Activated CD4-positive, alpha-beta T cell treated with anti-CD3 and anti-CD28 coated beads, Interleukin-2, amount 10 ng/mL, durations not matched to agents 7 days and 5 days (primary cell): ENCODE results near the gene PINLYP. TPM values are rescaled to one million over a fixed set of nuclear protein-coding genes. Genes with fewer than 3 reads are reported as not detected.
"Not testable (repeated sequence)": the region's sequence is repeated elsewhere in the genome, so short reads cannot be mapped to it uniquely, and the experiment has no call there.

ENCODE experiments used
- CTCF ChIA-PET: fragments of 350-600 bp; sonication (Branson Sonifier 250); formaldehyde crosslinking; loops from one replicate; lab custom pipeline; 2021; ENCODE audit warnings: antibody characterized with exemption; lab: Charles Lee
- POLR2A ChIA-PET: fragments of 350-600 bp; sonication (Branson Sonifier 250); formaldehyde crosslinking; loops from one replicate; lab custom pipeline; 2021; ENCODE audit warnings: antibody characterized with exemption; lab: Charles Lee
- DNase-seq: peaks from one replicate; pipeline ENCODE4 v3.0.0-alpha.2; 2020
- H3K27ac Mint-ChIP-seq: one replicate; pipeline ENCODE4 v1.8.0; 2021; ENCODE audit warnings: mild to moderate bottlenecking, moderate library complexity, mixed read lengths
- H3K27me3 Mint-ChIP-seq: one replicate; pipeline ENCODE4 v1.8.0; 2021; ENCODE audit warnings: mixed read lengths
- H3K36me3 Mint-ChIP-seq: one replicate; pipeline ENCODE4 v1.8.0; 2021; ENCODE audit warnings: low read depth, mixed read lengths
- H3K4me1 Mint-ChIP-seq: one replicate; pipeline ENCODE4 v1.8.0; 2021; ENCODE audit warnings: mixed read lengths
- H3K4me3 Mint-ChIP-seq: one replicate; pipeline ENCODE4 v1.8.0; 2021; ENCODE audit warnings: mild to moderate bottlenecking, moderate library complexity, mixed read lengths
- H3K9me3 Mint-ChIP-seq: one replicate; pipeline ENCODE4 v1.8.0; 2021; ENCODE audit warnings: mixed read lengths
- total RNA-seq, 2 experiments: library from RNA; stranded (reverse); gene quantifications; one replicate each; pipeline ENCODE4 v1.2.3, GENCODE V29; 2021

PINLYP gene
- total RNA-seq, 2 experiments from 2014 or later, result 4.1 to 5.0 TPM

DNA sequence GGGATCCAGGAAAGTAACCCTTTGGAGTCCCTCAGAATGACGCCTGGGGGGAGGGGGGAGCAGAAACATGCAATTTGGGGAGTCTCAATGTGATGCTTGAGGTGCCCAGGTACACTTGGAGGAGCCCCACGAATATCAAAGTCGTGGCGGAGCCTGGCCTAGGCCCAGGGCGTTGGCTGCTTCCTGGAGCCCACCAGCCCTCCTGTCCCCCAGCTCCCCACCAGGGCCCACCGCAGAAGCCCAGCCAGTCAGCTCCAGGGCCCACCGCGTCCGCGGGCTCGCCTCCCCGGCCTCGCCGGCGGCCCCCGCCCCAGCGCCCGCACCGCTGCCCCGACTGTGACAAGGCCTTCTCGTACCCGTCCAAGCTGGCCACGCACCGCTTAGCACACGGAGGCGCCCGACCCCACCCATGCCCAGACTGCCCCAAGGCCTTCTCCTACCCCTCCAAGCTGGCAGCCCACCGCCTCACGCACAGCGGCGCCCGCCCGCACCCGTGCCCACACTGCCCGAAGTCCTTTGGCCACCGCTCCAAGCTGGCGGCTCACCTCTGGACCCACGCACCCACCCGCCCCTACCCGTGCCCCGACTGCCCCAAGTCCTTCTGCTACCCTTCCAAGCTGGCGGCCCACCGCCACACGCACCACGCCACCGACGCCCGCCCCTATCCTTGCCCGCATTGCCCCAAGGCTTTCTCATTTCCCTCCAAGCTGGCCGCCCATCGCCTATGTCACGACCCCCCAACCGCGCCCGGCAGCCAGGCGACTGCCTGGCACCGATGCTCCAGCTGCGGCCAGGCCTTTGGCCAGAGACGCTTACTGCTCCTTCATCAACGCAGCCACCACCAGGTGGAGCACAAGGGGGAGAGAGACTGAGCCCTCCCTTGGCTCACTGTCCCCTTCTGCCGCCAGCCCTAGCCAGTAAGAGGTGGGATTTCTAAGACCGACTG, 40.5 kb upstream of the PINLYP start:
- no peak overlapping the region for H3K4me3 Mint-ChIP-seq
- H3K36me3 Mint-ChIP-seq, result peaks cover 30% of the 10 kb centered on the region
- peak; percentile 30 for DNase-seq
- H3K4me1 Mint-ChIP-seq, result peaks cover 23% of the 10 kb centered on the region
- CTCF ChIA-PET, result interaction anchor here (1.4 to 7.9 kb wide), 5 partner anchors 10 to 118 kb away, joined by 3 to 46 read pairs (median 9); no protein-coding TSS in a partner anchor
- H3K27me3 Mint-ChIP-seq, result no peaks in the 10 kb centered on the region
- POLR2A ChIA-PET, result no interaction called here
- peaks cover 5% of the 10 kb centered on the region for H3K9me3 Mint-ChIP-seq
- peak overlapping the region; percentile 81 for H3K27ac Mint-ChIP-seq

- Mint-ChIP-seq H3K4me1 (peaks cover 7% of the 10 kb centered on the region), H3K9me3 (peaks cover 5% of the 10 kb centered on the region), H3K4me3 (no peak overlapping the region), H3K27me3 (no peaks in the 10 kb centered on the region), H3K27ac (no peak overlapping the region), H3K36me3 (peaks cover 55% of the 10 kb centered on the region)
- ChIA-PET CTCF (interaction anchor here (1.1 to 7.9 kb wide), 2 partner anchors 11 to 15 kb away, joined by 3 to 46 read pairs; no protein-coding TSS in a partner anchor), POLR2A (no interaction called here)
- DNase-seq, result no peak
Measured at GRCh38 chr19:43538922-43539321, 36.7 kb upstream of the PINLYP start.

GRCh38 chr19:43540381-43540780, 35.2 kb upstream of the PINLYP start:
- no peaks in the 10 kb centered on the region for H3K27me3 Mint-ChIP-seq
- H3K4me1 Mint-ChIP-seq, result peaks cover 1% of the 10 kb centered on the region
- no peak overlapping the region for H3K27ac Mint-ChIP-seq
- no peak for DNase-seq
- peaks cover 5% of the 10 kb centered on the region for H3K9me3 Mint-ChIP-seq
- peaks cover 54% of the 10 kb centered on the region for H3K36me3 Mint-ChIP-seq
- ChIA-PET POLR2A (no interaction called here), CTCF (interaction anchor here (0.6 to 7.9 kb wide), 2 partner anchors 13 to 39 kb away, joined by 4 to 46 read pairs; no protein-coding TSS in a partner anchor)
- no peak overlapping the region for H3K4me3 Mint-ChIP-seq

DNA sequence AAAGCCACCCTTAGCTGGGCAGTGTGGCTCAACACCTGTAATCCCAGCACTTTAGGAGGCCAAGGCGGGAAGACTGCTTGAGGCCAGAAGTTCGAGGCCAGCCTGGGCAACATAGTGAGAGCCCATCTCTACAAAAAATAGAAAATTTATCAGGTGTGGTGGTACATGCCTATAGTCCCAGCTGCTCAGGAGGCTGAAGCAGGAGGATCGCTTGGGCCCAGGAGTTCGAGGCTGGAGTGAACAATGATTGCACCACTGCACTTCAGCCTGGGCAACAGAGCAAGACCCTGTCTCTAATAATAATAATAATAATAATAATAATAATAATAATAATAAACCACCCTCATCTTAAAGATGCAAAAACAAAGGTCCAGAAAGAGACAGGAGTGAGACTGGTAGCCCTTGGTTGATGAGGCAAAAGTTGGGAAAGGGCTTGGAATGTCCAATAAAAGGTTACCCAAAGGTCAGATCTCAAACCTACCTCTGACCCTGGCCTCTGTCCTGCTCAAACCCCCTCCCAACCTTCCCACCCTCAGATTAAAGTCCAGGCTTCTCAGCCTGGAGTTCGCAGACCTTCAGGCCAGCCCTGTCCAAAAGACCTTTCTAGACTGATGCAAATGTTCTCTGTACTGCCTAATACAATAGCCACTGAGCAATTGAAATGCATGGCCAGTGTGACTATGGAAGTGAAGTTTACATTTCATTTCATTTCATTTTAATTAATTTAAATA, 33.5 kb upstream of the PINLYP start:
- CTCF ChIA-PET, result interaction anchor here (7.9 kb wide), 1 partner anchor 12 kb away, joined by 46 read pairs; no protein-coding TSS in a partner anchor
- peaks cover 51% of the 10 kb centered on the region for H3K36me3 Mint-ChIP-seq
- no peaks in the 10 kb centered on the region for H3K4me1 Mint-ChIP-seq
- H3K27me3 Mint-ChIP-seq, result no peaks in the 10 kb centered on the region
- no peak for DNase-seq
- H3K4me3 Mint-ChIP-seq, result no peak overlapping the region
- POLR2A ChIA-PET, result no interaction called here
- H3K27ac Mint-ChIP-seq, result no peak overlapping the region
- H3K9me3 Mint-ChIP-seq, result peaks cover 5% of the 10 kb centered on the region

GRCh38 chr19:43544077-43544476, 31.5 kb upstream of the PINLYP start:
- Mint-ChIP-seq H3K27me3 (no peaks in the 10 kb centered on the region), H3K4me3 (no peak overlapping the region), H3K9me3 (peaks cover 3% of the 10 kb centered on the region), H3K27ac (no peak overlapping the region), H3K4me1 (no peaks in the 10 kb centered on the region), H3K36me3 (peaks cover 35% of the 10 kb centered on the region)
- no peak for DNase-seq
- ChIA-PET POLR2A (no interaction called here), CTCF (interaction anchor here (1.3 kb wide), 1 partner anchor 11 kb away, joined by 4 read pairs; no protein-coding TSS in a partner anchor)

DNA sequence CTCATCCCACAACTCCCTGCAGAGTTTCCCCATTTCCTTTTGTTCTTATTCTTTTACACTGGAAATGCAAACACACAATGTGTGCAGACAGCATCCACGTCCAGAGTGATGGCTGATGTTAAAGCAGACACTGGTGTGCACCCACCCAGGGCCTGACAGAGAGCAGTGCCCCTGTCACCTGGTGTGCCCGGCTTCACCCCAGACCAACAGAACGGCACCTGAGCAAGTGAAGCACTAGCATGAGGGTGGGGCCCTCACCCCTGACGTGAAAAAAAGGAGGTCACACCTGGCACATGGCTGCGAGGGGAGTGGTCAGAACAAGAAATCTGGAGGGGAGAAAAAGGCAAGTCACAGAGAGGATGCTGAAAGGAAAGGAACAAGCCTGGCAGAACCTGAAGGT, 30.3 kb upstream of the PINLYP start:
- Mint-ChIP-seq H3K4me1 (no peaks in the 10 kb centered on the region), H3K9me3 (no peaks in the 10 kb centered on the region), H3K4me3 (no peak overlapping the region), H3K27me3 (no peaks in the 10 kb centered on the region), H3K36me3 (peaks cover 25% of the 10 kb centered on the region), H3K27ac (no peak overlapping the region)
- DNase-seq, result no peak
- ChIA-PET POLR2A (no interaction called here), CTCF (interaction anchor here (0.6 to 1.4 kb wide), 3 partner anchors 9 to 49 kb away, joined by 3 to 4 read pairs (median 3); no protein-coding TSS in a partner anchor)

GRCh38 chr19:43545981-43546380, 29.6 kb upstream of the PINLYP start:
- H3K9me3 Mint-ChIP-seq, result no peaks in the 10 kb centered on the region
- no peak overlapping the region for H3K4me3 Mint-ChIP-seq
- no peak overlapping the region for H3K27ac Mint-ChIP-seq
- no peaks in the 10 kb centered on the region for H3K4me1 Mint-ChIP-seq
- ChIA-PET CTCF (interaction anchor here (0.6 to 1.4 kb wide), 3 partner anchors 10 to 49 kb away, joined by 3 to 4 read pairs (median 3); no protein-coding TSS in a partner anchor), POLR2A (no interaction called here)
- DNase-seq, result no peak
- H3K27me3 Mint-ChIP-seq, result no peaks in the 10 kb centered on the region
- peaks cover 22% of the 10 kb centered on the region for H3K36me3 Mint-ChIP-seq

- Mint-ChIP-seq H3K27me3 (no peaks in the 10 kb centered on the region), H3K9me3 (no peaks in the 10 kb centered on the region), H3K4me3 (no peak overlapping the region), H3K27ac (no peak overlapping the region), H3K4me1 (no peaks in the 10 kb centered on the region), H3K36me3 (peaks cover 22% of the 10 kb centered on the region)
- ChIA-PET POLR2A (no interaction called here), CTCF (interaction anchor here (0.5 to 1.0 kb wide), 3 partner anchors 48 to 1168 kb away, joined by 3 to 4 read pairs (median 3); no protein-coding TSS in a partner anchor)
- DNase-seq, result no peak
Measured at GRCh38 chr19:43546581-43546980, 29.0 kb upstream of the PINLYP start.

- POLR2A ChIA-PET, H3K27ac Mint-ChIP-seq, H3K9me3 Mint-ChIP-seq, H3K4me1 Mint-ChIP-seq, H3K27me3 Mint-ChIP-seq, DNase-seq, CTCF ChIA-PET, H3K4me3 Mint-ChIP-seq: not testable (repeated sequence)
- H3K36me3 Mint-ChIP-seq, result peaks cover 19% of the 10 kb centered on the region
Measured at GRCh38 chr19:43547926-43548325, 27.7 kb upstream of the PINLYP start.

- H3K4me1 Mint-ChIP-seq, result no peaks in the 10 kb centered on the region
- DNase-seq, result no peak
- no peak overlapping the region for H3K4me3 Mint-ChIP-seq
- ChIA-PET POLR2A (no interaction called here), CTCF (interaction anchor here (1.0 to 1.4 kb wide), 2 partner anchors 20 to 21 kb away, joined by 3 read pairs; no protein-coding TSS in a partner anchor)
- peaks cover 12% of the 10 kb centered on the region for H3K36me3 Mint-ChIP-seq
- H3K9me3 Mint-ChIP-seq, result no peaks in the 10 kb centered on the region
- H3K27ac Mint-ChIP-seq, result no peak overlapping the region
- H3K27me3 Mint-ChIP-seq, result no peaks in the 10 kb centered on the region
Measured at GRCh38 chr19:43548706-43549105, 26.9 kb upstream of the PINLYP start.

DNA sequence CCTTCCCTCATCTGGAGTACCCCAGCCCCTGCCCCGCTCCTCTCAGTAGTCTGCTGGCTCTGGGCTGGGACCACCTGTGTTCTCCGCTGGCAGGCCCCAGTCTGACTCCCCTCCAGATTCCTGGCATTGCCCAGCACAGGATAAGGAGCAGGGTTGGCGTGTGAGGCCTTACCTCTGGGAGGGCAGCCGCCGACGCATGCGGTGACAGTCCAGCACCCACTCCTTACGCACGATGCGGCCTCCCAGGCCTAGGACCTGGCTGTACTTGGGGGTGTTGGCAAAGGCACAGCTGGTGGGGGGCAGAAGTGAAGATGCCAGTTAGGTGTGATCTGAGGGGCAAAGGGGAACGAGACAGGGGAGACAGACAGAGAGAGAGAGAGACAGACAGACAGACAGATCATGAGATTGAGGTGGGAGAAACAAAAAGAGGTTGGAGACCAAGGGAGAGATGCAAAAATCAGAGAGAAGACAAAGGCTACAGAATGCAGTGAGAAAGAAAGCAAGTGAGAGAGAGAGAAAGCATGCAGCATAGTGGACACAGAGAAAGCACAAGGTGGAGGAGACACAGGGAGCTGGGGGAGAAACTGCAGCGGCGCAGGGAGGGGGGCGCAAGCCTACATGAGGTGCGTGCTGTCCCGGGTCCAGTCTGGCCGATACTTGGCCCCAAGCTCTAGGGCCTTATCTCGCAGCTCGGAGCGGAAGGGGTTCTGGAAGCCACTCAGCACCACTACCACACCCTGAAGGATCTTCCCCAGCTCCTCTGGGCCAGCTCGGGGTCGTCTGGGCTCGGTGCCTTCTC, 24.0 kb upstream of the PINLYP start:
- CTCF ChIA-PET, result interaction anchor here (0.6 to 4.5 kb wide), 2 partner anchors 13 to 23 kb away, joined by 3 to 46 read pairs; no protein-coding TSS in a partner anchor
- H3K27ac Mint-ChIP-seq, result no peak overlapping the region
- no peaks in the 10 kb centered on the region for H3K9me3 Mint-ChIP-seq
- peaks cover 11% of the 10 kb centered on the region for H3K4me1 Mint-ChIP-seq
- H3K27me3 Mint-ChIP-seq, result no peaks in the 10 kb centered on the region
- DNase-seq, result no peak
- POLR2A ChIA-PET, result no interaction called here
- H3K36me3 Mint-ChIP-seq, result peaks cover 21% of the 10 kb centered on the region
- H3K4me3 Mint-ChIP-seq, result no peak overlapping the region

- Mint-ChIP-seq H3K27ac (no peak overlapping the region), H3K36me3 (peaks cover 21% of the 10 kb centered on the region), H3K4me3 (no peak overlapping the region), H3K9me3 (no peaks in the 10 kb centered on the region), H3K4me1 (peaks cover 11% of the 10 kb centered on the region), H3K27me3 (no peaks in the 10 kb centered on the region)
- ChIA-PET POLR2A (no interaction called here), CTCF (interaction anchor here (4.5 to 5.9 kb wide), 2 partner anchors 14 to 43 kb away, joined by 46 to 51 read pairs; partner anchors contain the start of genes IRGQ and ZNF576)
- no peak for DNase-seq
Measured at GRCh38 chr19:43552198-43552450, 23.5 kb upstream of the PINLYP start.
